Fibroblast of lung (primary cell): Measurements from ENCODE around the gene HBA1.

Experiments
- EZH2 ChIP-seq: IDR thresholded peaks from 2 replicates; pipeline ENCODE4 v1.5.1; 2012; ENCODE audit warnings: low read length, control low read depth, mild to moderate bottlenecking; ENCODE audit errors: missing control alignments
- TF ChIP-seq, protein P1 (sequence below), 2 donors: IDR thresholded peaks in 1 of 2; conservative IDR thresholded peaks in 1 of 2; 1 replicate in 1 of 2; 2 replicates in 1 of 2; pipeline ENCODE4 v1.5.1; 2011 to 2012; ENCODE audit warnings: low read length in 2 of 2, control low read depth in 1 of 2, inconsistent platforms in 1 of 2, low read depth in 1 of 2, mild to moderate bottlenecking in 1 of 2

DNA sequence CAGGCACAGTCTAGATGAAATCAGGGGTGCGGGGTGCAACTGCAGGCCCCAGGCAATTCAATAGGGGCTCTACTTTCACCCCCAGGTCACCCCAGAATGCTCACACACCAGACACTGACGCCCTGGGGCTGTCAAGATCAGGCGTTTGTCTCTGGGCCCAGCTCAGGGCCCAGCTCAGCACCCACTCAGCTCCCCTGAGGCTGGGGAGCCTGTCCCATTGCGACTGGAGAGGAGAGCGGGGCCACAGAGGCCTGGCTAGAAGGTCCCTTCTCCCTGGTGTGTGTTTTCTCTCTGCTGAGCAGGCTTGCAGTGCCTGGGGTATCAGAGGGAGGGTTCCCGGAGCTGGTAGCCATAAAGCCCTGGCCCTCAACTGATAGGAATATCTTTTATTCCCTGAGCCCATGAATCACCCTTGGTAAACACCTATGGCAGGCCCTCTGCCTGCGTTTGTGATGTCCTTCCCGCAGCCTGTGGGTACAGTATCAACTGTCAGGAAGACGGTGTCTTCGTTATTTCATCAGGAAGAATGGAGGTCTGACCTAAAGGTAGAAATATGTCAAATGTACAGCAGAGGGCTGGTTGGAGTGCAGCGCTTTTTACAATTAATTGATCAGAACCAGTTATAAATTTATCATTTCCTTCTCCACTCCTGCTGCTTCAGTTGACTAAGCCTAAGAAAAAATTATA, 1.6 kb downstream of the HBA1 start:
- TF ChIP-seq, protein P1, sequence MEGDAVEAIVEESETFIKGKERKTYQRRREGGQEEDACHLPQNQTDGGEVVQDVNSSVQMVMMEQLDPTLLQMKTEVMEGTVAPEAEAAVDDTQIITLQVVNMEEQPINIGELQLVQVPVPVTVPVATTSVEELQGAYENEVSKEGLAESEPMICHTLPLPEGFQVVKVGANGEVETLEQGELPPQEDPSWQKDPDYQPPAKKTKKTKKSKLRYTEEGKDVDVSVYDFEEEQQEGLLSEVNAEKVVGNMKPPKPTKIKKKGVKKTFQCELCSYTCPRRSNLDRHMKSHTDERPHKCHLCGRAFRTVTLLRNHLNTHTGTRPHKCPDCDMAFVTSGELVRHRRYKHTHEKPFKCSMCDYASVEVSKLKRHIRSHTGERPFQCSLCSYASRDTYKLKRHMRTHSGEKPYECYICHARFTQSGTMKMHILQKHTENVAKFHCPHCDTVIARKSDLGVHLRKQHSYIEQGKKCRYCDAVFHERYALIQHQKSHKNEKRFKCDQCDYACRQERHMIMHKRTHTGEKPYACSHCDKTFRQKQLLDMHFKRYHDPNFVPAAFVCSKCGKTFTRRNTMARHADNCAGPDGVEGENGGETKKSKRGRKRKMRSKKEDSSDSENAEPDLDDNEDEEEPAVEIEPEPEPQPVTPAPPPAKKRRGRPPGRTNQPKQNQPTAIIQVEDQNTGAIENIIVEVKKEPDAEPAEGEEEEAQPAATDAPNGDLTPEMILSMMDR (conservative IDR thresholded peaks at IDR 0.05 in 1 of 2, IDR thresholded peaks at IDR 0.05 in 1 of 2; ENCODE audit: low read depth in 1 of 2, low read length in 2 of 2): no peak
- no peak for TF ChIP-seq EZH2
